Measurements from ENCODE around the gene FUOM.

The FUOM gene

GRCh38 chr10:133339708-133340380 is 18.0 kb downstream of the FUOM start:
- Histone ChIP-seq H3K9ac (ENCODE audit: low read depth in 1 of 2, low read length in 2 of 2) (no peak overlapping the region), H3K9me3 (ENCODE audit: control insufficient read depth in 2 of 2, low read length in 2 of 2) (no peaks in the 10 kb centered on the region), H3K4me3 (ENCODE audit: low read length in 2 of 2) (no peak overlapping the region), H3K4me1 (ENCODE audit: control insufficient read depth in 2 of 2, insufficient read depth in 2 of 2, low read length in 2 of 2) (peaks cover 0 to 7% of the 10 kb centered on the region in 2 donors), H3K36me3 (ENCODE audit: control insufficient read depth in 2 of 2, insufficient read depth in 2 of 2, low read length in 2 of 2) (no peaks in the 10 kb centered on the region), H3K27me3 (ENCODE audit: control insufficient read depth in 2 of 2, insufficient read depth in 2 of 2, low read length in 2 of 2) (peaks cover 20 to 42% of the 10 kb centered on the region in 2 donors), H3K27ac (ENCODE audit: low read depth in 2 of 2, low read length in 2 of 2) (no peak overlapping the region)

- Histone ChIP-seq H3K9me3 (ENCODE audit: control insufficient read depth in 2 of 2, low read length in 2 of 2) (no peaks in the 10 kb centered on the region), H3K4me3 (ENCODE audit: low read length in 2 of 2) (no peak overlapping the region), H3K9ac (ENCODE audit: low read depth in 1 of 2, low read length in 2 of 2) (no peak overlapping the region), H3K27ac (ENCODE audit: low read depth in 2 of 2, low read length in 2 of 2) (no peak overlapping the region), H3K27me3 (ENCODE audit: control insufficient read depth in 2 of 2, insufficient read depth in 2 of 2, low read length in 2 of 2) (peaks cover 23 to 47% of the 10 kb centered on the region in 2 donors), H3K4me1 (ENCODE audit: control insufficient read depth in 2 of 2, insufficient read depth in 2 of 2, low read length in 2 of 2) (peaks cover 0 to 7% of the 10 kb centered on the region in 2 donors), H3K36me3 (ENCODE audit: control insufficient read depth in 2 of 2, insufficient read depth in 2 of 2, low read length in 2 of 2) (no peaks in the 10 kb centered on the region)
Measured at GRCh38 chr10:133338080-133339071, 19.4 kb downstream of the FUOM start.

- peaks cover 0 to 7% of the 10 kb centered on the region in 2 donors for H3K4me1 ChIP-seq (ENCODE audit: control insufficient read depth in 2 of 2, insufficient read depth in 2 of 2, low read length in 2 of 2)
- peaks cover 27 to 50% of the 10 kb centered on the region in 2 donors for H3K27me3 ChIP-seq (ENCODE audit: control insufficient read depth in 2 of 2, insufficient read depth in 2 of 2, low read length in 2 of 2)
- no peaks in the 10 kb centered on the region for H3K9me3 ChIP-seq (ENCODE audit: control insufficient read depth in 2 of 2, low read length in 2 of 2)
- no peaks in the 10 kb centered on the region for H3K36me3 ChIP-seq (ENCODE audit: control insufficient read depth in 2 of 2, insufficient read depth in 2 of 2, low read length in 2 of 2)
- H3K9ac ChIP-seq (ENCODE audit: low read depth in 1 of 2, low read length in 2 of 2), result no peak overlapping the region
- no peak overlapping the region for H3K27ac ChIP-seq (ENCODE audit: low read depth in 2 of 2, low read length in 2 of 2)
- no peak overlapping the region for H3K4me3 ChIP-seq (ENCODE audit: low read length in 2 of 2)
Measured at GRCh38 chr10:133337370-133337725, 20.5 kb downstream of the FUOM start.

GRCh38 chr10:133336577-133337369 is 21.0 kb downstream of the FUOM start, which contains the start of gene CALY:
Gene CALY, minus strand, starts transcription at chr10:133336896. Its CDS starts 7,907 bp downstream, at chr10:133328989.
- peaks cover 30 to 55% of the 10 kb centered on the region in 2 donors for H3K27me3 ChIP-seq (ENCODE audit: control insufficient read depth in 2 of 2, insufficient read depth in 2 of 2, low read length in 2 of 2)
- H3K4me1 ChIP-seq (ENCODE audit: control insufficient read depth in 2 of 2, insufficient read depth in 2 of 2, low read length in 2 of 2), result peaks cover 0 to 7% of the 10 kb centered on the region in 2 donors
- no peak within 1 kb of the TSS for H3K9ac ChIP-seq (ENCODE audit: low read depth in 1 of 2, low read length in 2 of 2)
- no peak within 1 kb of the TSS for H3K27ac ChIP-seq (ENCODE audit: low read depth in 2 of 2, low read length in 2 of 2)
- H3K4me3 ChIP-seq (ENCODE audit: low read length in 2 of 2), result peak within 1 kb of the TSS in 1 of 2 donors; percentile 30
- no peaks in the 10 kb centered on the region for H3K36me3 ChIP-seq (ENCODE audit: control insufficient read depth in 2 of 2, insufficient read depth in 2 of 2, low read length in 2 of 2)
- no peaks in the 10 kb centered on the region for H3K9me3 ChIP-seq (ENCODE audit: control insufficient read depth in 2 of 2, low read length in 2 of 2)

- H3K36me3 ChIP-seq (ENCODE audit: control insufficient read depth in 2 of 2, insufficient read depth in 2 of 2, low read length in 2 of 2), result no peaks in the 10 kb centered on the region
- H3K27ac ChIP-seq (ENCODE audit: low read depth in 2 of 2, low read length in 2 of 2), result no peak overlapping the region
- no peak overlapping the region for H3K9ac ChIP-seq (ENCODE audit: low read depth in 1 of 2, low read length in 2 of 2)
- H3K4me3 ChIP-seq (ENCODE audit: low read length in 2 of 2), result peak overlapping the region in 1 of 2 donors; percentile 30
- no peaks in the 10 kb centered on the region for H3K9me3 ChIP-seq (ENCODE audit: control insufficient read depth in 2 of 2, low read length in 2 of 2)
- H3K4me1 ChIP-seq (ENCODE audit: control insufficient read depth in 2 of 2, insufficient read depth in 2 of 2, low read length in 2 of 2), result peaks cover 0 to 7% of the 10 kb centered on the region in 2 donors
- H3K27me3 ChIP-seq (ENCODE audit: control insufficient read depth in 2 of 2, insufficient read depth in 2 of 2, low read length in 2 of 2), result peaks cover 30 to 55% of the 10 kb centered on the region in 2 donors
Measured at GRCh38 chr10:133336118-133336576, 21.7 kb downstream of the FUOM start.

GRCh38 chr10:133335246-133336117 is 22.3 kb downstream of the FUOM start:
- Histone ChIP-seq H3K27me3 (ENCODE audit: control insufficient read depth in 2 of 2, insufficient read depth in 2 of 2, low read length in 2 of 2) (peaks cover 34 to 59% of the 10 kb centered on the region in 2 donors), H3K9me3 (ENCODE audit: control insufficient read depth in 2 of 2, low read length in 2 of 2) (no peaks in the 10 kb centered on the region), H3K36me3 (ENCODE audit: control insufficient read depth in 2 of 2, insufficient read depth in 2 of 2, low read length in 2 of 2) (no peaks in the 10 kb centered on the region), H3K4me3 (ENCODE audit: low read length in 2 of 2) (peak overlapping the region; percentile 30 to 41), H3K27ac (ENCODE audit: low read depth in 2 of 2, low read length in 2 of 2) (no peak overlapping the region), H3K4me1 (ENCODE audit: control insufficient read depth in 2 of 2, insufficient read depth in 2 of 2, low read length in 2 of 2) (peaks cover 0 to 7% of the 10 kb centered on the region in 2 donors), H3K9ac (ENCODE audit: low read depth in 1 of 2, low read length in 2 of 2) (peak overlapping the region in 1 of 2 donors; percentile 24)

GRCh38 chr10:133334503-133335245 is 23.1 kb downstream of the FUOM start:
- Histone ChIP-seq H3K9me3 (ENCODE audit: control insufficient read depth in 2 of 2, low read length in 2 of 2) (no peaks in the 10 kb centered on the region), H3K27ac (ENCODE audit: low read depth in 2 of 2, low read length in 2 of 2) (no peak overlapping the region), H3K4me1 (ENCODE audit: control insufficient read depth in 2 of 2, insufficient read depth in 2 of 2, low read length in 2 of 2) (peaks cover 0 to 10% of the 10 kb centered on the region in 2 donors), H3K27me3 (ENCODE audit: control insufficient read depth in 2 of 2, insufficient read depth in 2 of 2, low read length in 2 of 2) (peaks cover 32 to 56% of the 10 kb centered on the region in 2 donors), H3K4me3 (ENCODE audit: low read length in 2 of 2) (peak overlapping the region in 1 of 2 donors; percentile 41), H3K9ac (ENCODE audit: low read depth in 1 of 2, low read length in 2 of 2) (no peak overlapping the region), H3K36me3 (ENCODE audit: control insufficient read depth in 2 of 2, insufficient read depth in 2 of 2, low read length in 2 of 2) (no peaks in the 10 kb centered on the region)

GRCh38 chr10:133332936-133333699 is 24.7 kb downstream of the FUOM start:
- Histone ChIP-seq H3K27ac (ENCODE audit: low read depth in 2 of 2, low read length in 2 of 2) (no peak overlapping the region), H3K4me3 (ENCODE audit: low read length in 2 of 2) (no peak overlapping the region), H3K9ac (ENCODE audit: low read depth in 1 of 2, low read length in 2 of 2) (no peak overlapping the region), H3K4me1 (ENCODE audit: control insufficient read depth in 2 of 2, insufficient read depth in 2 of 2, low read length in 2 of 2) (peaks cover 0 to 10% of the 10 kb centered on the region in 2 donors), H3K36me3 (ENCODE audit: control insufficient read depth in 2 of 2, insufficient read depth in 2 of 2, low read length in 2 of 2) (no peaks in the 10 kb centered on the region), H3K27me3 (ENCODE audit: control insufficient read depth in 2 of 2, insufficient read depth in 2 of 2, low read length in 2 of 2) (peaks cover 36 to 65% of the 10 kb centered on the region in 2 donors), H3K9me3 (ENCODE audit: control insufficient read depth in 2 of 2, low read length in 2 of 2) (no peaks in the 10 kb centered on the region)

All from mucosa of rectum (tissue), 2 donors.